H9 (cell line): ENCODE data around the gene TMEM164. TPM values are rescaled to one million over a fixed set of nuclear protein-coding genes. Genes with fewer than 3 reads are reported as not detected.

Experiments
- DNase-seq: peaks from one replicate; pipeline ENCODE4 v3.0.0-alpha.2; 2017
- H2AFZ ChIP-seq: one replicate; pipeline ENCODE4 v1.6.1; 2013; ENCODE audit warnings: mild to moderate bottlenecking, low read length, control low read depth, moderate library complexity
- H2AK5ac ChIP-seq: 2 replicates; pipeline ENCODE4 v1.6.1; 2013; ENCODE audit warnings: low read length, control low read depth, mixed read lengths; ENCODE audit not compliant: insufficient read length
- H2BK120ac ChIP-seq: one replicate; pipeline ENCODE4 v1.6.1; 2013; ENCODE audit warnings: low read depth, mild to moderate bottlenecking, low read length, control low read depth, inconsistent platforms; ENCODE audit not compliant: poor library complexity, severe bottlenecking
- H2BK12ac ChIP-seq: 2 replicates; pipeline ENCODE4 v1.6.1; 2013; ENCODE audit warnings: low read length, control low read depth, mixed read lengths, low read depth; ENCODE audit not compliant: insufficient read length
- H2BK15ac ChIP-seq: 2 replicates; pipeline ENCODE4 v1.6.1; 2013; ENCODE audit warnings: low read depth, low read length, control low read depth
- H2BK20ac ChIP-seq: one replicate; pipeline ENCODE4 v1.6.1; 2013; ENCODE audit warnings: low read depth, mild to moderate bottlenecking, low read length, control low read depth, inconsistent platforms; ENCODE audit not compliant: poor library complexity, severe bottlenecking
- H2BK5ac ChIP-seq: 2 replicates; pipeline ENCODE4 v1.6.1; 2013; ENCODE audit warnings: low read length, control low read depth, mixed read lengths; ENCODE audit not compliant: insufficient read length
- H3K14ac ChIP-seq: 2 replicates; pipeline ENCODE4 v1.6.1; 2013; ENCODE audit warnings: low read length, control low read depth; ENCODE audit not compliant: insufficient read depth
- H3K18ac ChIP-seq: 2 replicates; pipeline ENCODE4 v1.6.1; 2013; ENCODE audit warnings: low read depth, mild to moderate bottlenecking, mixed read lengths, low read length, control low read depth; ENCODE audit not compliant: insufficient read length
- H3K23ac ChIP-seq: 2 replicates; pipeline ENCODE4 v1.6.1; 2013; ENCODE audit warnings: low read length, control low read depth, mixed read lengths, low read depth; ENCODE audit not compliant: insufficient read length
- H3K23me2 ChIP-seq: 2 replicates; pipeline ENCODE4 v1.6.1; 2013; ENCODE audit warnings: low read depth, mild to moderate bottlenecking, mixed read lengths, low read length, control low read depth; ENCODE audit not compliant: insufficient read length, poor library complexity, severe bottlenecking
- H3K27ac ChIP-seq: 2 replicates; pipeline ENCODE4 v1.5.1; 2013; ENCODE audit warnings: low read length, control low read depth, mixed read lengths, low read depth; ENCODE audit not compliant: insufficient read length
- H3K27me3 ChIP-seq: 2 replicates; pipeline ENCODE4 v1.6.1; 2013; ENCODE audit warnings: low read length, control low read depth, inconsistent platforms; ENCODE audit not compliant: insufficient read depth
- H3K4ac ChIP-seq: 2 replicates; pipeline ENCODE4 v1.6.1; 2013; ENCODE audit warnings: low read depth, mild to moderate bottlenecking, control low read depth, inconsistent platforms, low read length, moderate library complexity
- H3K4me1 ChIP-seq: 2 replicates; pipeline ENCODE4 v1.6.1; 2013; ENCODE audit warnings: low read length, control low read depth, inconsistent platforms; ENCODE audit not compliant: insufficient read depth
- H3K4me2 ChIP-seq: 2 replicates; pipeline ENCODE4 v1.6.1; 2013; ENCODE audit warnings: low read length, control low read depth, mixed read lengths; ENCODE audit not compliant: insufficient read length, insufficient read depth
- H3K56ac ChIP-seq: 2 replicates; pipeline ENCODE4 v1.6.1; 2013; ENCODE audit warnings: low read depth, mild to moderate bottlenecking, mixed read lengths, low read length, control low read depth; ENCODE audit not compliant: insufficient read length
- H3K79me1 ChIP-seq: 2 replicates; pipeline ENCODE4 v1.6.1; 2013; ENCODE audit warnings: low read depth, mild to moderate bottlenecking, moderate library complexity, low read length, control low read depth, inconsistent platforms; ENCODE audit not compliant: insufficient read depth, poor library complexity, severe bottlenecking
- H3K79me2 ChIP-seq: 2 replicates; pipeline ENCODE4 v1.6.1; 2013; ENCODE audit warnings: low read length, control low read depth, inconsistent platforms; ENCODE audit not compliant: insufficient read depth
- H3K9ac ChIP-seq: 2 replicates; pipeline ENCODE4 v1.6.1; 2013; ENCODE audit warnings: low read length, control low read depth, mixed read lengths; ENCODE audit not compliant: insufficient read length; ENCODE audit errors: extremely low read depth
- H3K9me3 ChIP-seq: one replicate; pipeline ENCODE4 v1.6.1; 2013; ENCODE audit warnings: low read depth, low read length, inconsistent platforms; ENCODE audit not compliant: control insufficient read depth
- H3T11ph ChIP-seq: one replicate; pipeline ENCODE4 v1.6.1; 2013; ENCODE audit warnings: mild to moderate bottlenecking, low read length, control low read depth, inconsistent platforms
- H4K20me1 ChIP-seq: one replicate; pipeline ENCODE4 v1.6.1; 2013; ENCODE audit not compliant: control insufficient read depth, insufficient read length, insufficient read depth
- H4K5ac ChIP-seq: 2 replicates; pipeline ENCODE4 v1.6.1; 2013; ENCODE audit warnings: low read depth, mild to moderate bottlenecking, mixed read lengths, low read length, control low read depth; ENCODE audit not compliant: insufficient read length
- H4K8ac ChIP-seq: replicated peaks from 2 replicates; pipeline ENCODE4 v1.6.1; 2013; ENCODE audit warnings: low read length, control low read depth, mixed read lengths, low read depth; ENCODE audit not compliant: insufficient read length
- H4K91ac ChIP-seq: 2 replicates; pipeline ENCODE4 v1.6.1; 2013; ENCODE audit warnings: low read depth, mild to moderate bottlenecking, moderate library complexity, mixed read lengths, low read length, control low read depth; ENCODE audit not compliant: insufficient read length
- H3K27ac Mint-ChIP-seq, 3 experiments: 2 replicates in 2 of 3; 3 replicates in 1 of 3; pipeline ENCODE4 v1.8.0; 2020 to 2021; ENCODE audit warnings: mixed read lengths in 3 of 3, mild to moderate bottlenecking in 1 of 3, moderate library complexity in 1 of 3
- H3K27me3 Mint-ChIP-seq: 2 replicates; pipeline ENCODE4 v1.8.0; 2021; ENCODE audit warnings: low read depth, mild to moderate bottlenecking, moderate library complexity, mixed read lengths
- H3K36me3 Mint-ChIP-seq, 3 experiments: 2 replicates in 2 of 3; 3 replicates in 1 of 3; pipeline ENCODE4 v1.8.0; 2020 to 2021; ENCODE audit warnings: low read depth in 3 of 3, mixed read lengths in 3 of 3; ENCODE audit not compliant: insufficient read depth in 1 of 3
- H3K4me1 Mint-ChIP-seq, 2 experiments: 2 replicates each; pipeline ENCODE4 v1.8.0; 2020; ENCODE audit warnings: mixed read lengths in 2 of 2
- H3K4me3 Mint-ChIP-seq, 2 experiments: 2 replicates in 1 of 2; 3 replicates in 1 of 2; pipeline ENCODE4 v1.8.0; 2020 to 2021; ENCODE audit warnings: mild to moderate bottlenecking in 2 of 2, mixed read lengths in 2 of 2, moderate library complexity in 1 of 2
- H3K9me3 Mint-ChIP-seq, 2 experiments: 2 replicates in 1 of 2; 3 replicates in 1 of 2; pipeline ENCODE4 v1.8.0; 2020; ENCODE audit warnings: mild to moderate bottlenecking in 2 of 2, mixed read lengths in 2 of 2, moderate library complexity in 1 of 2
- WGBS: extraction: QIAGEN DNeasy Blood & Tissue Kit; methylation state at CpG from one replicate; pipeline ENCODE4 v1.1.7; 2013; ENCODE audit warnings: missing lambda C conversion rate, low lambda C conversion rate, mixed read lengths; ENCODE audit not compliant: insufficient read length; ENCODE audit errors: extremely low coverage; 5-methylcytosine and 5-hydroxymethylcytosine counted together
- total RNA-seq: library from RNA; stranded (reverse); gene quantifications from 2 replicates; pipeline ENCODE4 v1.2.1, GENCODE V29; 2021
- TF ChIP-seq, protein P1 (sequence below): fragments of 200-600 bp; sonication (generic); conservative IDR thresholded peaks from 3 replicates; pipeline ENCODE4 v1.8.0; 2021; ENCODE audit warnings: antibody characterized with exemption, mild to moderate bottlenecking

Gene TMEM164
- total RNA-seq, 1 experiment from 2014 or later: 30.4 TPM

GRCh38 chrX:109964390-109964789 lies 38.5 kb upstream of the TMEM164 start:
- Histone ChIP-seq H4K20me1 (no peaks in the 10 kb centered on the region), H2BK12ac (no peak overlapping the region), H3K9me3 (no peaks in the 10 kb centered on the region), H3K18ac (no peak overlapping the region), H3K9ac (no peak overlapping the region), H3K56ac (no peak overlapping the region), H4K5ac (no peak overlapping the region), H3K4me2 (no peak overlapping the region), H3K27me3 (no peaks in the 10 kb centered on the region), H3K27ac (no peak overlapping the region), H2BK20ac (no peak overlapping the region), H3K4ac (no peak overlapping the region), H4K91ac (no peak overlapping the region), H3K4me1 (no peaks in the 10 kb centered on the region), H3K79me1 (no peaks in the 10 kb centered on the region), H3K14ac (no peak overlapping the region), H2AK5ac (no peak overlapping the region), H2AFZ (no peak overlapping the region), H2BK5ac (no peak overlapping the region), H4K8ac (no peak overlapping the region), H3K79me2 (no peaks in the 10 kb centered on the region), H3K23ac (no peak overlapping the region), H2BK120ac (no peak overlapping the region), H3T11ph (no peak overlapping the region), H3K23me2 (no peaks in the 10 kb centered on the region), H2BK15ac (no peak overlapping the region)
- TF ChIP-seq, protein P1, sequence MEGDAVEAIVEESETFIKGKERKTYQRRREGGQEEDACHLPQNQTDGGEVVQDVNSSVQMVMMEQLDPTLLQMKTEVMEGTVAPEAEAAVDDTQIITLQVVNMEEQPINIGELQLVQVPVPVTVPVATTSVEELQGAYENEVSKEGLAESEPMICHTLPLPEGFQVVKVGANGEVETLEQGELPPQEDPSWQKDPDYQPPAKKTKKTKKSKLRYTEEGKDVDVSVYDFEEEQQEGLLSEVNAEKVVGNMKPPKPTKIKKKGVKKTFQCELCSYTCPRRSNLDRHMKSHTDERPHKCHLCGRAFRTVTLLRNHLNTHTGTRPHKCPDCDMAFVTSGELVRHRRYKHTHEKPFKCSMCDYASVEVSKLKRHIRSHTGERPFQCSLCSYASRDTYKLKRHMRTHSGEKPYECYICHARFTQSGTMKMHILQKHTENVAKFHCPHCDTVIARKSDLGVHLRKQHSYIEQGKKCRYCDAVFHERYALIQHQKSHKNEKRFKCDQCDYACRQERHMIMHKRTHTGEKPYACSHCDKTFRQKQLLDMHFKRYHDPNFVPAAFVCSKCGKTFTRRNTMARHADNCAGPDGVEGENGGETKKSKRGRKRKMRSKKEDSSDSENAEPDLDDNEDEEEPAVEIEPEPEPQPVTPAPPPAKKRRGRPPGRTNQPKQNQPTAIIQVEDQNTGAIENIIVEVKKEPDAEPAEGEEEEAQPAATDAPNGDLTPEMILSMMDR: no peak
- no peak for DNase-seq
- peaks cover 7% of the 10 kb centered on the region for H3K27me3 Mint-ChIP-seq
- H3K9me3 Mint-ChIP-seq: no peaks in the 10 kb centered on the region
- H3K36me3 Mint-ChIP-seq: no peaks in the 10 kb centered on the region
- no peak overlapping the region for H3K27ac Mint-ChIP-seq
- no CpG with 5 or more reads among the region's 2 CpGs for WGBS
- no peak overlapping the region for H3K4me3 Mint-ChIP-seq
- H3K4me1 Mint-ChIP-seq: no peaks in the 10 kb centered on the region
